ENCODE results near the gene SLC19A1.

Gene SLC19A1

GRCh38 chr21:45467221-45467779 lies 74.9 kb downstream of the SLC19A1 start:
- no peak for DNase-seq (ENCODE audit: low read depth)

GRCh38 chr21:45466330-45467220 lies 75.7 kb downstream of the SLC19A1 start:
- DNase-seq (ENCODE audit: low read depth) = no peak

GRCh38 chr21:45465611-45466329 lies 76.5 kb downstream of the SLC19A1 start:
- DNase-seq (ENCODE audit: low read depth) = no peak

- DNase-seq (ENCODE audit: low read depth) = no peak
Observed at GRCh38 chr21:45465105-45465504, 77.1 kb downstream of the SLC19A1 start.

- DNase-seq (ENCODE audit: low read depth) = no peak
Observed at GRCh38 chr21:45464309-45464708, 77.9 kb downstream of the SLC19A1 start.

GRCh38 chr21:45463871-45464270 lies 78.4 kb downstream of the SLC19A1 start:
- no peak for DNase-seq (ENCODE audit: low read depth)

- no peak for DNase-seq (ENCODE audit: low read depth)
Observed at GRCh38 chr21:45461806-45462341, 80.4 kb downstream of the SLC19A1 start.

- no peak for DNase-seq (ENCODE audit: low read depth)
Observed at GRCh38 chr21:45461369-45461750, 80.9 kb downstream of the SLC19A1 start.

- no peak for DNase-seq (ENCODE audit: low read depth)
Observed at GRCh38 chr21:45460611-45461368, 81.5 kb downstream of the SLC19A1 start.

GRCh38 chr21:45460011-45460565 lies 82.2 kb downstream of the SLC19A1 start:
- DNase-seq (ENCODE audit: low read depth) = no peak

- no peak for DNase-seq (ENCODE audit: low read depth)
Observed at GRCh38 chr21:45459171-45460010, 82.8 kb downstream of the SLC19A1 start.

GRCh38 chr21:45458281-45459170 lies 83.7 kb downstream of the SLC19A1 start:
- DNase-seq (ENCODE audit: low read depth) = no peak

- DNase-seq (ENCODE audit: low read depth) = no peak
Observed at GRCh38 chr21:45457832-45458172, 84.4 kb downstream of the SLC19A1 start.

- no peak for DNase-seq (ENCODE audit: low read depth)
Observed at GRCh38 chr21:45457161-45457831, 84.9 kb downstream of the SLC19A1 start.

GRCh38 chr21:45456584-45457160 lies 85.6 kb downstream of the SLC19A1 start:
- DNase-seq (ENCODE audit: low read depth) = no peak

- no peak for DNase-seq (ENCODE audit: low read depth)
Observed at GRCh38 chr21:45455674-45456583, 86.3 kb downstream of the SLC19A1 start.

- DNase-seq (ENCODE audit: low read depth) = no peak
Observed at GRCh38 chr21:45454926-45455673, 87.1 kb downstream of the SLC19A1 start.
